Endodermal cell (in vitro differentiated cells): ENCODE measurements around the gene ELP1. TPM values are rescaled to one million over a fixed set of nuclear protein-coding genes. Genes with fewer than 3 reads are reported as not detected.
A peak's percentile ranks its signal among the peaks of the same experiment; 100 is the strongest.
"Not testable (repeated sequence)": the region's sequence is repeated elsewhere in the genome, so short reads cannot be mapped to it uniquely, and the experiment has no call there.

Source experiments
- DNase-seq: peaks from one replicate; pipeline ENCODE4 v3.0.0-alpha.2; 2017
- H3K27ac ChIP-seq: 2 replicates; pipeline ENCODE4 v1.5.1; 2013; ENCODE audit warnings: mild to moderate bottlenecking, low read depth, low read length, moderate library complexity
- H3K27me3 ChIP-seq: 2 replicates; pipeline ENCODE4 v1.6.1; 2013; ENCODE audit warnings: mild to moderate bottlenecking, low read length, moderate library complexity; ENCODE audit not compliant: insufficient read depth, control insufficient read depth, poor library complexity, severe bottlenecking
- H3K36me3 ChIP-seq: 2 replicates; pipeline ENCODE4 v1.7.0; 2013; ENCODE audit warnings: mild to moderate bottlenecking, low read length, moderate library complexity; ENCODE audit not compliant: control insufficient read depth, insufficient read depth
- H3K4me1 ChIP-seq: one replicate; pipeline ENCODE4 v1.7.0; 2013; ENCODE audit warnings: low read length; ENCODE audit not compliant: control insufficient read depth, insufficient read depth
- H3K4me3 ChIP-seq: 2 replicates; pipeline ENCODE4 v1.5.1; 2013; ENCODE audit warnings: mild to moderate bottlenecking, low read length, moderate library complexity
- H3K9ac ChIP-seq: 2 replicates; pipeline ENCODE4 v1.6.1; 2013; ENCODE audit warnings: mild to moderate bottlenecking, low read length, moderate library complexity; ENCODE audit not compliant: poor library complexity, severe bottlenecking; ENCODE audit errors: extremely low read depth
- H3K9me3 ChIP-seq: 2 replicates; pipeline ENCODE4 v1.6.1; 2013; ENCODE audit warnings: mild to moderate bottlenecking, low read length, moderate library complexity; ENCODE audit not compliant: control insufficient read depth
- H3K27ac Mint-ChIP-seq: 2 replicates; pipeline ENCODE4 v1.8.0; 2020; ENCODE audit warnings: mixed read lengths
- H3K27me3 Mint-ChIP-seq: 2 replicates; pipeline ENCODE4 v1.8.0; 2021; ENCODE audit warnings: mild to moderate bottlenecking, mixed read lengths; ENCODE audit not compliant: insufficient read depth
- H3K36me3 Mint-ChIP-seq: 2 replicates; pipeline ENCODE4 v1.8.0; 2020; ENCODE audit warnings: low read depth, mixed read lengths
- H3K4me1 Mint-ChIP-seq: 2 replicates; pipeline ENCODE4 v1.8.0; 2020; ENCODE audit warnings: mixed read lengths
- H3K4me3 Mint-ChIP-seq: 2 replicates; pipeline ENCODE4 v1.8.0; 2020; ENCODE audit warnings: mild to moderate bottlenecking, moderate library complexity, mixed read lengths
- H3K9me3 Mint-ChIP-seq: 2 replicates; pipeline ENCODE4 v1.8.0; 2020; ENCODE audit warnings: mild to moderate bottlenecking, mixed read lengths
- CTCF ChIP-seq: fragments of 200-600 bp; sonication (generic); conservative IDR thresholded peaks from 2 replicates; pipeline ENCODE4 v1.5.0; 2021; ENCODE audit warnings: antibody characterized with exemption, mild to moderate bottlenecking
- WGBS, 2 experiments: methylation state at CpG; one replicate each; pipeline versions ENCODE4 v1.1.5 to v1.1.7; 2013; ENCODE audit warnings: missing lambda C conversion rate in 2 of 2, mixed read lengths in 1 of 2; ENCODE audit not compliant: insufficient coverage in 1 of 2, insufficient read length in 1 of 2; 5-methylcytosine and 5-hydroxymethylcytosine counted together
- total RNA-seq, 2 donors: library from RNA; stranded (reverse); fragmentation: NEBNext Ultra II Directional in 1 of 2; extraction: Animal tissue kit (Norgen Biotek cat#: 25700) in 1 of 2; gene quantifications; 2 replicates in 1 of 2; 3 replicates in 1 of 2; pipeline ENCODE4 v1.2.1, GENCODE V29; 2021

ELP1 gene
- total RNA-seq, 2 donors from 2014 or later, result 32.9 to 37.1 TPM

DNA sequence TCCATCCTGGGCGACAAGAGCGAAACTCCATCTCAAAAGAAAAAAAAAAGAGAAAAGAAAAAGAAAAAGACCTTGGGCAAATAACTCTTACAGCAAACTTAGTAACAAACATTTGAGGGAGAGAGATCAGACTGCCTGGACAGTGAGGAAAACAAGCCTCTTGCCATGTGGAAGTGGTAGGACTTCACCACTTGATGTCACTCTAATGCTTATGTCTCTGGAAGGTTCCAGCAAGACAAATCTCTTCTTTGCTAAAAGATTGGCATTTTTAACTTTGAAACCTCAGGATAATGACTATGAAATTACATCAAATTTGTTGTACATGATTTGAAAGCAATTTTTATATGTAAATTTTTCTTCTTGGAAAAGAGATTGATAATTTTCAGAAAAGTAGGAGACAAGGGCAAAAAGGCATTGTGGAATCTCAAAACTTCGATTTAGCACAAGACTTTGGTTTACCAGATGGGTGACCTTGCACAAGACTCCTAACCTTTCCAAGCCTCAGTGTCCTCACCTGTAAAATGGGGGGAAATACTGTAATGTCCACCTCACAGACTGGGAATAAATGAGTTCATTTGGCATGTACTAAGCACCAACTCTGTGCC lies 83.5 kb downstream of the ELP1 start:
- no peak overlapping the region for H3K27ac ChIP-seq
- 86 to 100% methylated on average over 1 to 3 of the region's 3 CpGs for WGBS, 2 experiments

GRCh38 chr9:108848296-108848695 lies 85.6 kb downstream of the ELP1 start:
- WGBS, 2 experiments, result 88 to 90% methylated on average over 8 of the region's 8 CpGs
- not testable (repeated sequence) for H3K9ac ChIP-seq, H3K27me3 Mint-ChIP-seq, DNase-seq, H3K27ac Mint-ChIP-seq, H3K9me3 Mint-ChIP-seq, H3K36me3 ChIP-seq, H3K36me3 Mint-ChIP-seq, H3K4me1 ChIP-seq, H3K27ac ChIP-seq, H3K27me3 ChIP-seq, H3K4me3 ChIP-seq, H3K4me1 Mint-ChIP-seq, H3K9me3 ChIP-seq, H3K4me3 Mint-ChIP-seq

More for the DNA sequence above, 83.5 kb downstream of the ELP1 start:
- Histone ChIP-seq H3K9me3 (no peaks in the 10 kb centered on the region), H3K4me3 (no peak overlapping the region), H3K27me3 (no peaks in the 10 kb centered on the region), H3K9ac (no peak overlapping the region), H3K4me1 (no peaks in the 10 kb centered on the region), H3K36me3 (no peaks in the 10 kb centered on the region)
- Mint-ChIP-seq H3K36me3 (no peaks in the 10 kb centered on the region), H3K4me1 (no peaks in the 10 kb centered on the region), H3K27me3 (peaks cover 3% of the 10 kb centered on the region), H3K9me3 (no peaks in the 10 kb centered on the region), H3K4me3 (no peak overlapping the region), H3K27ac (no peak overlapping the region)
- TF ChIP-seq CTCF, result peak; percentile 57
- no peak for DNase-seq

- Histone ChIP-seq H3K9ac (no peak overlapping the region), H3K4me3 (no peak overlapping the region), H3K4me1 (no peaks in the 10 kb centered on the region), H3K36me3 (no peaks in the 10 kb centered on the region), H3K9me3 (no peaks in the 10 kb centered on the region), H3K27ac (no peak overlapping the region), H3K27me3 (no peaks in the 10 kb centered on the region)
- H3K27ac Mint-ChIP-seq, result no peak overlapping the region
- H3K27me3 Mint-ChIP-seq, result no peaks in the 10 kb centered on the region
- WGBS, 2 experiments, result no CpG with 5 or more reads among the region's 2 CpGs
- no peak overlapping the region for H3K4me3 Mint-ChIP-seq
- TF ChIP-seq CTCF, result no peak
- no peaks in the 10 kb centered on the region for H3K36me3 Mint-ChIP-seq
- no peak for DNase-seq
- H3K9me3 Mint-ChIP-seq, result no peaks in the 10 kb centered on the region
- H3K4me1 Mint-ChIP-seq, result no peaks in the 10 kb centered on the region
These were observed 88.0 kb downstream of the ELP1 start for GRCh38 chr9:108845947-108846346.

GRCh38 chr9:108845507-108845906 lies 88.4 kb downstream of the ELP1 start:
- TF ChIP-seq CTCF, result no peak
- no peak overlapping the region for H3K4me3 Mint-ChIP-seq
- H3K9ac ChIP-seq, result no peak overlapping the region
- no peaks in the 10 kb centered on the region for H3K9me3 ChIP-seq
- no peak overlapping the region for H3K4me3 ChIP-seq
- no peaks in the 10 kb centered on the region for H3K27me3 Mint-ChIP-seq
- no peaks in the 10 kb centered on the region for H3K36me3 ChIP-seq
- no peaks in the 10 kb centered on the region for H3K4me1 Mint-ChIP-seq
- 85 to 89% methylated on average over 5 of the region's 5 CpGs for WGBS, 2 experiments
- H3K27ac ChIP-seq, result no peak overlapping the region
- H3K36me3 Mint-ChIP-seq, result no peaks in the 10 kb centered on the region
- H3K9me3 Mint-ChIP-seq, result no peaks in the 10 kb centered on the region
- no peak overlapping the region for H3K27ac Mint-ChIP-seq
- no peak for DNase-seq
- H3K27me3 ChIP-seq, result no peaks in the 10 kb centered on the region
- no peaks in the 10 kb centered on the region for H3K4me1 ChIP-seq
